Measurements from ENCODE around the gene PLEKHB2.
"Not testable (repeated sequence)": the region's sequence is repeated elsewhere in the genome, so short reads cannot be mapped to it uniquely, and the experiment has no call there.

The PLEKHB2 gene

DNA sequence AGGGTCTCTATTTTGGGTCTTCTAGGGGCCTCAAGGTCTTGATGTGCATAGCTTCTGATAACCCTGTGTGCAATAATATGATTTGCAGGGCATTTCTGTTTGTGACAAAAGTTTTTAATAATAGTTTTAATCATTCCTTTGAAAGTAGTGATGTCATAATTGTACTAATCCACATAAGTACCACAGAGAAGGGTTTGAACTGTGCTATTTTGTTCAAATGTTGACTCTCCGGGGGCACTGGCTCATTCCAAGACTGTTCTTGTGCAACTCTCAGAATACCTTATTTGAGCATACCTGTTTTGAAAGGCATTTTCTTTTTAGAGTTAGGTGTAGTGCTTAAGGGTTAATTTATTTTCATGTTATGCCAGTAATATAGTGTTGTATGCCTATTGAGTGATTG, 41.6 kb downstream of the PLEKHB2 start:
- DNase-seq, result no peak

GRCh38 chr2:131148426-131148825, 43.3 kb downstream of the PLEKHB2 start:
- no peak for DNase-seq

DNA sequence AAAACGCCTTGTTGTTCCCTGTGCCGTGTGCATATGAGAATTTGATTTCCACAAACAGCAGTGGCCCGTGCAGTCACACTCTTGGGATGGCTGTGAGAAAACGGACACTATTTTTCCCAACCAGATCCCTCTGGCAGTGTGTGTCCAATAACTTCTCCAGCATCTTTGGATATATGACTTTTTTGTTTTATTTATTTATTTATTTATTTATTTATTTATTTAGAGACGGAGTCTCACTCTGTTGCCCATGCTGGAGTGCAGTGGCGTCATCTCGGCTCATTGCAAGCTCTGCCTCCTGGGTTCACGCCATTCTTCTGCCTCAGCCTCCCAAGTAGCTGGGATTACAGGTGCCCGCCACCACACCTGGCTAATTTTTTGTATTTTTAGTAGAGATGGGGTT, 45.0 kb downstream of the PLEKHB2 start:
- DNase-seq, result not testable (repeated sequence)

GRCh38 chr2:131151398-131151797, 46.3 kb downstream of the PLEKHB2 start:
- no peak for DNase-seq

DNA sequence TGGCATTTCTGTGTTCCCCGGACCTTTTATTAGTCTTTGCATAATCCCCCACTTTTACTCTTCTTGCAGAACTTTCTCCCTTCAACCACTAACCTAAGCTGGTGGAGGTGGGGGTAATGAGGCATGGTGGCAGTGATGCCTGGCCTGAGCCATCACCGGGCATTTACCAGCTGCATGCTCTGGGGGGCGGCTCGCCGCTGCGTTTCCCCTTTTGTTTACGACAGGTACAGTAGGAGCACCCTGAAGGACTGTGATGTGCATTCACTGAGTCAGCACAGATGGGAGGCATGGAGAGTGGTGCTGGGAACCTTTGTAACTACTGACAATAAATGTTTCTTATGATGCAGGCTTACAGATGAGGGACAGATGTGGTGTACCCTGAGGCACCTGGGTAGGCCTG, 46.9 kb downstream of the PLEKHB2 start:
- DNase-seq, result no peak

- no peak for DNase-seq
Measured at GRCh38 chr2:131153529-131153928, 48.4 kb downstream of the PLEKHB2 start.

GRCh38 chr2:131154071-131154531, 49.0 kb downstream of the PLEKHB2 start:
- DNase-seq, result peak; percentile 48

DNA sequence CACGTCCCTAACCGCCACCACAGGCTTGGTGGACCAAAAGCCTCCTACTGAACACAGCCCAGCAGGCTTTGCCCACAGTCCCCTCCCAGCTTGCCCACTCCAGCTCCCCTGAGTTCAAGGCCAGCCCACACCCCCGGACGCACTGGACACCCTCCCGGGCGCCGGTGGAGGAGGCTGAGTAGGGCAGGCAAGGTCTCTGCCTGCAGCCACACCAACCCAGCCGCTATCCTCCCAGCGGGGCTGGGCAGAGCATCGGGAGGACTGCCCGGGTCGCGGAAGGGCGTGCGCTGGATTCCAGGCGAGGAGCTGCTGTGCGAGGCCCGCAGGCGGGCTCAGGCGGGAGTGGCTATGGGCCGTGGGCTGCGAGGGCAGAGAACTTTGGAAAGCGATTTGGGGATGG, 49.5 kb downstream of the PLEKHB2 start:
- no peak for DNase-seq

GRCh38 chr2:131155208-131155855, 50.2 kb downstream of the PLEKHB2 start:
- no peak for DNase-seq

GRCh38 chr2:131156452-131157149, 51.5 kb downstream of the PLEKHB2 start:
- no peak for DNase-seq

GRCh38 chr2:131165562-131165961, 60.4 kb downstream of the PLEKHB2 start:
- DNase-seq, result not testable (repeated sequence)

GRCh38 chr2:131168538-131168937, 63.4 kb downstream of the PLEKHB2 start:
- no peak for DNase-seq

- DNase-seq, result not testable (repeated sequence)
Measured at GRCh38 chr2:131178050-131178449, 72.9 kb downstream of the PLEKHB2 start.

GRCh38 chr2:131178721-131179418, 73.7 kb downstream of the PLEKHB2 start:
- DNase-seq, result not testable (repeated sequence)

GRCh38 chr2:131181451-131181850, 76.3 kb downstream of the PLEKHB2 start:
- DNase-seq, result not testable (repeated sequence)

GRCh38 chr2:131193421-131193820, 88.3 kb downstream of the PLEKHB2 start:
- DNase-seq, result not testable (repeated sequence)

DNA sequence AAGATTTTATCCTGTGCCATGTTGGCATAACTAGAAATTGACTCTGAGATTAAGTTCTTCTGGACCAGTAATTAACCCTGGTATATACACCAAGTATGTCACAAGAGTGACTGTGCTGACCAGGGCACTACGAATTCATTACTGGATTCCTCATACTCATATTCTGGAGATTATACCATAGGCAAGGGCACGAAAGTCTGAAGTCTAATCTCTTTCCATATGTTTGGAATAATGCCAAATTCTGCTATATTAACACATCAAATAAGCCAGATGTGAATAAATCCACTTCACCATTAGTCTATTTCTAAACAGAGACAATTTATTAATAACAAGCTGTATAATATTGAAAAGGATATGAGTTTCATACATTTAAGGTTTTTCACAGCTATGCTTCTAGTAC, 91.0 kb downstream of the PLEKHB2 start:
- DNase-seq, result not testable (repeated sequence)
